Measurements from ENCODE around the gene LRRC70.
"Not testable (repeated sequence)": the region's sequence is repeated elsewhere in the genome, so short reads cannot be mapped to it uniquely, and the experiment has no call there.

LRRC70 gene

DNA sequence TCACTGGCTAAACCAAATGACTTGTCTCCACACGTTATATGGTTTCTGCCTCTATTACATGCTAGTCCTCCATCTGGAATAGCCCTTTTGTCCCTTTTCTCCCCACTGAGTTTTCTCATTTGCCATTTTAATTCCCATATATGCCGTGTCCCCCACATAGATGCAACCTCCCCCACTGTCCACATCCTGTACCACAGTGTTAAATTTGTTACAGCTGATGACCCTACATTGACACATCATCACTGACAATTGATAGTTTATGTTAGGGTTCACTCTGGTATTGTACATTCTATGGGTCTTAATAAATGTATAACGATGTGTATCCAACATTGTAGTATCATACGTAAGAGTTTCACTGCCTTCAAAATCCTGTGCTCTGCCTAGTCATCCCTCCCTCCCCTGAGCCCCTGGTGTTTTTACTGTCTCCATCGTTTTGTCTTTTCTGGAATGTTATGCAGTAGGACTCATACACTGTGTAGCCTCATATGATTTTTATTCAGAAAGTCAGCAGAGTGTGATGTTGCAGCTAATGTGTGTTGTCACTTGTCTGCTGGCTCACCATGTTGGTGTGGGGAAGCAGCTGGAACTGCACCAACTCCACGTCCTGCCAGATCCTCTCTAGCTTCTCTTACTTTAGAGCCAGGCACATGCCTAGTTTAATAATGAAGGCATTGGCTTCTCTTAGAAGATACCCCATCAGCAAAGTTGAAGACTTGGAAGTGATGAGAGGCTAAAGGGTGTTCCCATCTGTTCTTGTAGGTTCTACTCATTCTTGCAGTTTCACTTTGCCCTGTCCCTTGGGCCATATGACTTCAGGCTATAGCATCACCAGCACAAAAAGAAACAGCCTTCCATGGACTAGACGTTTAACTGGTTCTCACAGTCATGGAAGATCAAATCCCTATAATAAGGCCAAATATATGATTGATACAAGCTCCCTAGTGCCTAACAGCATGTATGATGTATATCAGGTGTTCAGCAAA is 30.2 kb downstream of the LRRC70 start:
- no peak for DNase-seq

DNA sequence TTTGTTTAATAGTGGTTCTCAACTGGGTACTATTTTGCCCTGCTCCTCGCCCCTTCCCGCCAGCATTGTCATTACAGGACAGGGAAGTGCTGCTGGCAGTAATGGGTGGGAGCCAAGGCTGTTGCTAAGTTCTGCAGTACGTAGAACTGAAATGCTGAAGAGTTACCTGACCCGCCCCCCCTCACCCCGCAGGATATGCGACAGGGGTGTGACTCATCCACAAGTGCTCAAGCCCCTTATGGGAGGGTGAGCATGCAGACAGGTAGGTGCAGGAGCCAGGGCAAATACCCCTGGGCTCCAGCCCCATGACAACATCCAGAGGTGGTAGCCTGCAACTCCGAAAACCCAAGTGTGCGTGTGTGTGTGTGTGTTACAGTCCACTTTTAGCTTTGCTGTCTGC is 35.7 kb downstream of the LRRC70 start:
- DNase-seq, result no peak

- no peak for DNase-seq
Observed at GRCh38 chr5:62616615-62617277, 38.1 kb downstream of the LRRC70 start.

GRCh38 chr5:62617943-62618342 is 39.3 kb downstream of the LRRC70 start:
- DNase-seq, result no peak

GRCh38 chr5:62620761-62621160 is 42.1 kb downstream of the LRRC70 start:
- no peak for DNase-seq

- no peak for DNase-seq
Observed at GRCh38 chr5:62621280-62621679, 42.7 kb downstream of the LRRC70 start.

DNA sequence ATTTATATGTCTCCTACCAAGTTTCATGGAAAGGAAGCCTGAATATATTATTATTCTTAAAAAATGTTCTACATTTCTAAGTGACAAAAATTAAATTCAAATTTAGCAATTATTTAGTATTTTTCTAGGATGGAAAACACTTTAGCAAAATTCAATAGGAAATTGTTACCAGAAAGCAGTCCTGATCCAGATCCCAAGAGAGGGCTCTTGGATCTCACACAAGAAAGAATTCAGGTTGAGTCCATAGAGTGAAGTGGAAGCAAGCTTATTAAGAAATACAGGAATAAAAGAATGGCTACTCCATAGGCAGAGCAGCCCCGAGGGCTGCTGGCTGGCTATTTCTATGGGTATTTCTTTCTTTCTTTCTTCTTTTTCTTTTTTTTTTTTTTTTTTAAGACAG is 44.7 kb downstream of the LRRC70 start:
- no peak for DNase-seq

DNA sequence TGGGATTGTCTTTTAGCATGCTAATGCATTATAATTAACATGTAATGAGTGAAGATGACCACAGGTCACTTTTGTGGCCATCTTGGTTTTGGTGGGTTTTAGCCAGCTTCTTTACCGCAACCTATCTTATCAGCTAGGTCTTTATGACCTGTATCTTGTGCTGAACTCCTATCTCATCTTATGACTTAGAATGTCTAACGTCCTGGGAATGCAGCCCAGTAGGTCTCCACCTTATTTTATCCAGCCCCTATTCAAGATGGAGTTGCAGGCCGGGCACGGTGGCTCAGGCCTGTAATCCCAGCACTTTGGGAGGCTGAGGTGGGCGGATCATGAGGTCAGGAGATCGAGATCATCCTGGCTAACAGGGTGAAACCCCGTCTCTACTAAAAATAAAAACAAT is 45.8 kb downstream of the LRRC70 start:
- DNase-seq, result not testable (repeated sequence)

GRCh38 chr5:62626534-62626933 is 47.9 kb downstream of the LRRC70 start:
- DNase-seq, result no peak

DNA sequence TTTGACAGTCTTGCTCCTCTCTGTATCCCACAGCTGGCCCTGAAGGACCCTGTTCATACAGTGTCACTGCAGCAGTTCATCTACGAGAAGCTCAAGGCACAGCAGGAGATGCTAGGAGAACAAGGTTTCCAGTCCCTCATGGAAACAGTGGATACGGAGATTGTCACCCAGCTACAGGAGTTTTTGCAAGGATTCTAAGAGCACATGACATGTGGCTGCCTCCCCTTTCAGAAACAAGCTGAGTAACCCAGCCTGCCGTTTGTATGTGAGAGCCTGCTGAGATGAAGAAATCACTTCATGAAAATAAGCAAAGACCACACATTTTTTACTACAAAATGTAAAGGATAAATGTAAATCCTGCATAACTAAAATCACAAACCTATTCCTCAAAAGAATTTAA is 48.5 kb downstream of the LRRC70 start:
- DNase-seq, result no peak

- no peak for DNase-seq
Observed at GRCh38 chr5:62627901-62628300, 49.3 kb downstream of the LRRC70 start.
